Calu3 (cell line): Measurements from ENCODE around the gene KRTAP17-1. TPM values are rescaled to one million over a fixed set of nuclear protein-coding genes. Genes with fewer than 3 reads are reported as not detected.

Source experiments
- Bru-seq: library from RNA; stranded (reverse); fragments of 400-500 nt; gene quantifications from one replicate; lab custom pipeline; 2021; lab: Mats Ljungman, UMichigan
- BruChase-seq, 2 experiments: library from RNA; stranded (reverse); fragments of 400-500 nt; gene quantifications; one replicate each; lab custom pipeline; 2021; lab: Mats Ljungman, UMichigan
- BruUV-seq: library from RNA; stranded (reverse); fragments of 400-500 nt; replicated peaks from 2 replicates; lab custom pipeline; 2021; lab: Mats Ljungman, UMichigan
- CTCF ChIA-PET: fragments of 300-600 bp; sonication (Branson Sonifier 250); formaldehyde crosslinking; loops from one replicate; lab custom pipeline; 2022; ENCODE audit warnings: antibody characterized with exemption; lab: Charles Lee
- DNase-seq: peaks from one replicate; pipeline ENCODE4 v3.0.0; 2022
- H3K27ac Mint-ChIP-seq: one replicate; pipeline ENCODE4 v1.8.0; 2022; ENCODE audit warnings: mixed read lengths; ENCODE audit not compliant: unreplicated experiment
- H3K27me3 Mint-ChIP-seq: one replicate; pipeline ENCODE4 v1.8.0; 2022; ENCODE audit warnings: mixed read lengths; ENCODE audit not compliant: unreplicated experiment
- H3K36me3 Mint-ChIP-seq: one replicate; pipeline ENCODE4 v1.8.0; 2022; ENCODE audit warnings: mild to moderate bottlenecking, moderate library complexity, mixed read lengths; ENCODE audit not compliant: insufficient read depth, unreplicated experiment
- H3K4me1 Mint-ChIP-seq: one replicate; pipeline ENCODE4 v1.8.0; 2022; ENCODE audit warnings: mild to moderate bottlenecking, low read depth, mixed read lengths; ENCODE audit not compliant: unreplicated experiment
- H3K4me3 Mint-ChIP-seq: one replicate; pipeline ENCODE4 v1.8.0; 2022; ENCODE audit warnings: mild to moderate bottlenecking, low read depth, moderate library complexity, mixed read lengths; ENCODE audit not compliant: unreplicated experiment
- H3K9me3 Mint-ChIP-seq: one replicate; pipeline ENCODE4 v1.8.0; 2022; ENCODE audit warnings: low read depth, mixed read lengths; ENCODE audit not compliant: unreplicated experiment
- intact Hi-C: fragments of 100-400 bp; cut with micrococcal nuclease; formaldehyde crosslinking; loops from one replicate; pipeline ENCODE4 v1.10.0; 2022; ENCODE audit not compliant: unreplicated experiment
- long read RNA-seq: library from polyadenylated mRNA; stranded (forward); transcript quantifications from one replicate; pipeline ENCODE4 v2.0.0, GENCODE V29; 2022
- total RNA-seq: library from RNA; stranded (reverse); gene quantifications from 2 replicates; pipeline ENCODE4 v1.2.3, GENCODE V29; 2022
- TF ChIP-seq, protein P1 (sequence below): fragments of 200-600 bp; IDR thresholded peaks from one replicate; pipeline ENCODE4 v1.8.0; 2022; ENCODE audit warnings: antibody characterized with exemption; ENCODE audit not compliant: unreplicated experiment

The KRTAP17-1 gene, protein sequence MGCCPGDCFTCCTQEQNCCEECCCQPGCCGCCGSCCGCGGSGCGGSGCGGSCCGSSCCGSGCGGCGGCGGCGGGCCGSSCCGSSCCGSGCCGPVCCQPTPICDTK
- not detected in 2 replicates for total RNA-seq
- not detected for Bru-seq, nascent RNA
- BruChase-seq, experiment 1, labeled RNA remaining after a 6-hour chase, result not detected
- percentile 33 among the genes with signal in this experiment for BruChase-seq, experiment 2, labeled RNA remaining after a 2-hour chase
- long read RNA-seq, result 0 reads

DNA sequence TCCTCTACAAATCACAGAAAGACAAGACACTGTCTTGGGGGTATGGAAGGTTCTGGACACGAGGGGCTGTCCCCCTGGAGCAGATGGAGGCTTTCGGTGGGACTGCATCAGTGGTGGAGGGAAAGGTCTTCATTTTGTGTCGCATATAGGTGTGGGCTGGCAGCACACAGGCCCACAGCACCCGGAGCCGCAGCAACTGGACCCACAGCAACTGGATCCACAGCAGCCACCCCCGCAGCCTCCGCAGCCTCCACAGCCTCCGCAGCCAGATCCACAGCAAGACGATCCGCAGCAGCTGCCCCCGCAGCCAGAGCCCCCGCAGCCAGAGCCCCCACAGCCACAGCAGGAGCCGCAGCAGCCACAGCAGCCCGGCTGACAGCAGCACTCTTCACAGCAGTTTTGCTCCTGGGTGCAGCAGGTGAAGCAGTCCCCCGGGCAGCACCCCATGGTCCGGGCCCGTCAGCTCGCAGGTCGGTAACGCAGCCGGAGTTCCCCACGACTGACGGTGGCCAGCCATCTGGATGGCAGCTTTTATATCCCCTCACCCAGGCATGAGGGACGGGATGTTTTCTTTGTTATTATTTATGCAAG, at the start of gene KRTAP17-1:
TSS of gene KRTAP17-1 (minus strand) at position 507 of the 591 bp plus-strand sequence. CDS start at position 447, 60 bp downstream.
- no TSS peak for BruUV-seq
- no peak within 1 kb of the TSS for H3K27ac Mint-ChIP-seq
- intact Hi-C loops, result no loop called here
- no peaks in the 10 kb centered on the region for H3K4me1 Mint-ChIP-seq
- no peaks in the 10 kb centered on the region for H3K27me3 Mint-ChIP-seq
- no peak within 1 kb of the TSS for H3K4me3 Mint-ChIP-seq
- TF ChIP-seq, protein P1, sequence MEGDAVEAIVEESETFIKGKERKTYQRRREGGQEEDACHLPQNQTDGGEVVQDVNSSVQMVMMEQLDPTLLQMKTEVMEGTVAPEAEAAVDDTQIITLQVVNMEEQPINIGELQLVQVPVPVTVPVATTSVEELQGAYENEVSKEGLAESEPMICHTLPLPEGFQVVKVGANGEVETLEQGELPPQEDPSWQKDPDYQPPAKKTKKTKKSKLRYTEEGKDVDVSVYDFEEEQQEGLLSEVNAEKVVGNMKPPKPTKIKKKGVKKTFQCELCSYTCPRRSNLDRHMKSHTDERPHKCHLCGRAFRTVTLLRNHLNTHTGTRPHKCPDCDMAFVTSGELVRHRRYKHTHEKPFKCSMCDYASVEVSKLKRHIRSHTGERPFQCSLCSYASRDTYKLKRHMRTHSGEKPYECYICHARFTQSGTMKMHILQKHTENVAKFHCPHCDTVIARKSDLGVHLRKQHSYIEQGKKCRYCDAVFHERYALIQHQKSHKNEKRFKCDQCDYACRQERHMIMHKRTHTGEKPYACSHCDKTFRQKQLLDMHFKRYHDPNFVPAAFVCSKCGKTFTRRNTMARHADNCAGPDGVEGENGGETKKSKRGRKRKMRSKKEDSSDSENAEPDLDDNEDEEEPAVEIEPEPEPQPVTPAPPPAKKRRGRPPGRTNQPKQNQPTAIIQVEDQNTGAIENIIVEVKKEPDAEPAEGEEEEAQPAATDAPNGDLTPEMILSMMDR, result no peak
- no peak for DNase-seq
- H3K36me3 Mint-ChIP-seq, result no peaks in the 10 kb centered on the region
- CTCF ChIA-PET, result no interaction called here
- H3K9me3 Mint-ChIP-seq, result no peaks in the 10 kb centered on the region

DNA sequence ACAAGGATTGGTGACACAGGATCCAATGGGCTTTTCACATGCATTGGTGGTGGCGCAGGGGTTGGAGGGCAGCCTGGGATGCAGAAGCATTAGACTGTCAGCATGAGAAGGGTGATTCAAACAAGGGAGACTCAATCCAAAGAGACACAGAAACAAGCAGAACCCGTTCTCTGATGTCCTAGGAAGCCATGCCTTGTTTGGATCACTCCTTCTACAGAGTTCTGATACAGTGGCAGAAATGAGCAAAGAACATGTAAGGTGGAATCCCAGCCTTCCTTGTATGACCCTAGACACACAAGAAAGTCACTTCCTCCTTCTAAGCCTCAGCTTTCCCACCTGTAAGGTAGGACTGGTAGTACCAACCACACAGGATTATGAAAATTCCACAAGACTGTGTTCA, 48.4 kb upstream of the KRTAP17-1 start:
- peaks cover 41% of the 10 kb centered on the region for H3K4me1 Mint-ChIP-seq
- H3K4me3 Mint-ChIP-seq, result no peak overlapping the region
- CTCF ChIA-PET, result no interaction called here

DNA sequence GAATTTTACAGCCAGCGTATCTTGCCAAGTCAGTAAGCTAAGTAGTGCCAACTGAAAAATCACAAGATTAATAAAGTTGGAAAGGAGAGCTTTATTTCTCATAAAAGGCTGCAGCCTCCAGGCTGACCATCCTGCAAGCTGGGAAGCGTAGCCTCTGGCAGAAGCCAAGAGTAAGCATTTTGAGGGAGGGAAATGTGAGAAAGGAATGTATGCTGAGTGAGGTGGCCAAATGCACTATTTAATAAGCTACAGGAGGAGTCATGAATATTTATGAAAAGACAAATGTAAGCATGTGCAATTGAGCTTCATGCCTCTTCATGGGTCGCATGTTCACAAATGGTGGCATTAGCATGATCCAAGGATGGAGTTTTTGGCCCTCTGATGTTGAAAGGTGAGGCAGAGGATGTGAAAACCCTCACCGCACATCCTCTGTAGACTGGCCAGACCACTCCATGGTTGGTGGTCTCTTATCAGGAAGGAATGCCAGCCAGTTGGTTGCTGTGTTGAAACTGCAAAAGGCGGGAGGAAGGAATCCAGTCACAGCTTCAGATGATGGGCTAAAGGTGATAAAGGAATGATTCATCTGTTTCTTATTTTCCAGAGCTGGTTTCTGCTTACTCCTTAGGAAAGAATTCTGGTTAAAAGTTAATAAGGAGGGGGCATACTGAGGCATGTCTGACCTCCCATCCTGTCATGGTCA, 44.9 kb upstream of the KRTAP17-1 start:
- H3K27me3 Mint-ChIP-seq, result no peaks in the 10 kb centered on the region
- peak overlapping the region; percentile 61 for H3K27ac Mint-ChIP-seq
- H3K9me3 Mint-ChIP-seq, result no peaks in the 10 kb centered on the region
- peak; percentile 46 for DNase-seq
- BruUV-seq, result no TSS peak
- CTCF ChIA-PET, result interaction anchor here (1.2 to 1.5 kb wide), 3 partner anchors 10 to 189 kb away, joined by 4 to 5 read pairs (median 4); no protein-coding TSS in a partner anchor
- H3K4me1 Mint-ChIP-seq, result peaks cover 41% of the 10 kb centered on the region
- H3K4me3 Mint-ChIP-seq, result no peak overlapping the region
- TF ChIP-seq, protein P1, result no peak
- intact Hi-C loops, result loop anchor here (5.0 kb wide), 1 partner anchor 42 kb away; no protein-coding TSS in a partner anchor
- no peaks in the 10 kb centered on the region for H3K36me3 Mint-ChIP-seq

More for the DNA sequence above, 48.4 kb upstream of the KRTAP17-1 start:
- Mint-ChIP-seq H3K9me3 (no peaks in the 10 kb centered on the region), H3K27ac (no peak overlapping the region), H3K27me3 (no peaks in the 10 kb centered on the region), H3K36me3 (no peaks in the 10 kb centered on the region)
- no TSS peak for BruUV-seq
- TF ChIP-seq, protein P1, result no peak
- DNase-seq, result no peak
- intact Hi-C loops, result loop anchor here (5.0 kb wide), 1 partner anchor 38 kb away; no protein-coding TSS in a partner anchor

DNA sequence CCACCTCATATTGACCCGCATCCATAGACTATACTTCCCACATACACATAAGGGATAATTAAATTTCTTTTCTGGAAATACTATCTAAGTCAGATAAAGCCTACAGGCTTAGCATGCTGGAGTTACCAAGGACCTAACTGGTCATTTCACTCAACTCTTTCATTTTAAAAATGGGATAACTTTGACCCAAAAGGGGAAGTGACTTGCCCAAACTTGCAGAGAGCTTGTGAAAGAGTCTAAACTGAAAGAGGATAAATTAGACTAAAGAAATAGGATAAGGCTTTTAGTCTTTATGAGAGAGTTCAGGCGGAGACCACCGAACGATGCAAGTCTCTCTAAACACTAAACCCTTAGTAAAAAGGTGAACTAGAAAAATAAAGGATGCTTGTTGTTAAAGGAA, 39.0 kb upstream of the KRTAP17-1 start:
- Mint-ChIP-seq H3K9me3 (peaks cover 3% of the 10 kb centered on the region), H3K36me3 (no peaks in the 10 kb centered on the region), H3K27ac (no peak overlapping the region), H3K27me3 (peaks cover 13% of the 10 kb centered on the region), H3K4me3 (no peak overlapping the region), H3K4me1 (peaks cover 2% of the 10 kb centered on the region)
- no peak for DNase-seq
- CTCF ChIA-PET, result interaction anchor here (0.5 to 0.7 kb wide), 3 partner anchors 187 to 1122 kb away, joined by 3 read pairs; no protein-coding TSS in a partner anchor
- TF ChIP-seq, protein P1, result no peak
- intact Hi-C loops, result no loop called here
- BruUV-seq, result no TSS peak
